K562 (cell line): ENCODE data around the gene RALGPS1.

Source experiments
- EZH2 ChIP-seq: IDR thresholded peaks from 2 replicates; pipeline ENCODE4 v1.6.1; 2012; ENCODE audit warnings: low read depth, mild to moderate bottlenecking, inconsistent platforms, low read length, borderline replicate concordance
- JUN ChIP-seq, 2 experiments: sonication (generic) in 1 of 2; formaldehyde crosslinking in 1 of 2; IDR thresholded peaks; 2 replicates each; pipeline versions ENCODE4 v1.6.1 to v1.8.0; 2012 to 2022; ENCODE audit warnings: borderline replicate concordance in 2 of 2, mild to moderate bottlenecking in 2 of 2, improper control_type of control experiment in 1 of 2, low read depth in 1 of 2, low read length in 1 of 2, missing genetic modification reagents in 1 of 2
- MAZ ChIP-seq, 2 experiments: fragments of 450-650 bp in 1 of 2; sonication (generic) in 1 of 2; formaldehyde crosslinking; IDR thresholded peaks in 1 of 2; conservative IDR thresholded peaks in 1 of 2; 2 replicates each; pipeline versions ENCODE4 v1.4.0 to v1.5.0; 2020; ENCODE audit warnings: mild to moderate bottlenecking in 1 of 2, missing genetic modification reagents in 1 of 2
- PRPF4 ChIP-seq: fragments of 200-400 bp; formaldehyde crosslinking; IDR thresholded peaks from one replicate; pipeline ENCODE4 v1.6.1; 2017; ENCODE audit warnings: low read length, low read depth, mild to moderate bottlenecking; ENCODE audit not compliant: insufficient read depth, poor library complexity, severe bottlenecking
- TAF15 ChIP-seq: fragments of 200-400 bp; formaldehyde crosslinking; IDR thresholded peaks from 2 replicates; pipeline ENCODE4 v1.6.1; 2017; ENCODE audit warnings: mild to moderate bottlenecking, low read depth, low read length, moderate library complexity
- TEAD1 ChIP-seq, 2 experiments: fragments of 450-650 bp in 1 of 2; sonication (generic) in 1 of 2; formaldehyde crosslinking; IDR thresholded peaks; 2 replicates each; pipeline versions ENCODE4 v1.4.0 to v1.8.0; 2020 to 2022; ENCODE audit warnings: mild to moderate bottlenecking in 2 of 2, missing genetic modification reagents in 1 of 2
- ZNF232 ChIP-seq: sonication (generic); formaldehyde crosslinking; IDR thresholded peaks from 2 replicates; pipeline ENCODE4 v1.8.0; 2022; ENCODE audit warnings: mild to moderate bottlenecking, missing genetic modification reagents
- TF ChIP-seq, protein P1 (sequence below): fragments of 450-650 bp; IDR thresholded peaks from 2 replicates; pipeline ENCODE4 v1.6.1; 2016; ENCODE audit warnings: low read depth

DNA sequence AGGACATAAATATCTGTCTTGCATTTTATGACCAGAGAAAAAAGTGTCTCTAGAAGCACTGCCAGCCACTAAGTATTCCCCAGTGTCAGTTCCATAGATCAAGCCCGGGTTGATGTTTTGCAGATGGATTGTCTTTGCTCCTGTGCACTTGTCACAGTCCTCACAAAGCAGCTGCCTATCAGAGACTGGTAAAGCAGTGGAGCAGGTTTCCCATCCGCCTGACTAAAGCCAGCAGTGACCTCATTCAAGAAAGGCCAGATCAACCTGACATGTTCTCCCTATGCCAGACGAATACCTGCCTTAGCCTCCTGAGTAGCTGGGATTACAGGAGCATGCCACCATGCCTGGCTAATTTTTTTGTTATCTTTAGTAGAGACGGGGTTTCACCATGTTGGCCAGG is 323.2 kb downstream of the RALGPS1 start:
- TF ChIP-seq PRPF4 = no peak
- TF ChIP-seq JUN (IDR thresholded peaks at IDR 0.05; ENCODE audit: borderline replicate concordance, low read depth, low read length) = no peak
- no peak for TF ChIP-seq JUN (CRISPR knock-in tag; IDR thresholded peaks at IDR 0.05; ENCODE audit: borderline replicate concordance)
- no peak for TF ChIP-seq EZH2
- TF ChIP-seq TEAD1 (CRISPR knock-in tag; IDR thresholded peaks at IDR 0.05) = no peak
- TF ChIP-seq, protein P1, sequence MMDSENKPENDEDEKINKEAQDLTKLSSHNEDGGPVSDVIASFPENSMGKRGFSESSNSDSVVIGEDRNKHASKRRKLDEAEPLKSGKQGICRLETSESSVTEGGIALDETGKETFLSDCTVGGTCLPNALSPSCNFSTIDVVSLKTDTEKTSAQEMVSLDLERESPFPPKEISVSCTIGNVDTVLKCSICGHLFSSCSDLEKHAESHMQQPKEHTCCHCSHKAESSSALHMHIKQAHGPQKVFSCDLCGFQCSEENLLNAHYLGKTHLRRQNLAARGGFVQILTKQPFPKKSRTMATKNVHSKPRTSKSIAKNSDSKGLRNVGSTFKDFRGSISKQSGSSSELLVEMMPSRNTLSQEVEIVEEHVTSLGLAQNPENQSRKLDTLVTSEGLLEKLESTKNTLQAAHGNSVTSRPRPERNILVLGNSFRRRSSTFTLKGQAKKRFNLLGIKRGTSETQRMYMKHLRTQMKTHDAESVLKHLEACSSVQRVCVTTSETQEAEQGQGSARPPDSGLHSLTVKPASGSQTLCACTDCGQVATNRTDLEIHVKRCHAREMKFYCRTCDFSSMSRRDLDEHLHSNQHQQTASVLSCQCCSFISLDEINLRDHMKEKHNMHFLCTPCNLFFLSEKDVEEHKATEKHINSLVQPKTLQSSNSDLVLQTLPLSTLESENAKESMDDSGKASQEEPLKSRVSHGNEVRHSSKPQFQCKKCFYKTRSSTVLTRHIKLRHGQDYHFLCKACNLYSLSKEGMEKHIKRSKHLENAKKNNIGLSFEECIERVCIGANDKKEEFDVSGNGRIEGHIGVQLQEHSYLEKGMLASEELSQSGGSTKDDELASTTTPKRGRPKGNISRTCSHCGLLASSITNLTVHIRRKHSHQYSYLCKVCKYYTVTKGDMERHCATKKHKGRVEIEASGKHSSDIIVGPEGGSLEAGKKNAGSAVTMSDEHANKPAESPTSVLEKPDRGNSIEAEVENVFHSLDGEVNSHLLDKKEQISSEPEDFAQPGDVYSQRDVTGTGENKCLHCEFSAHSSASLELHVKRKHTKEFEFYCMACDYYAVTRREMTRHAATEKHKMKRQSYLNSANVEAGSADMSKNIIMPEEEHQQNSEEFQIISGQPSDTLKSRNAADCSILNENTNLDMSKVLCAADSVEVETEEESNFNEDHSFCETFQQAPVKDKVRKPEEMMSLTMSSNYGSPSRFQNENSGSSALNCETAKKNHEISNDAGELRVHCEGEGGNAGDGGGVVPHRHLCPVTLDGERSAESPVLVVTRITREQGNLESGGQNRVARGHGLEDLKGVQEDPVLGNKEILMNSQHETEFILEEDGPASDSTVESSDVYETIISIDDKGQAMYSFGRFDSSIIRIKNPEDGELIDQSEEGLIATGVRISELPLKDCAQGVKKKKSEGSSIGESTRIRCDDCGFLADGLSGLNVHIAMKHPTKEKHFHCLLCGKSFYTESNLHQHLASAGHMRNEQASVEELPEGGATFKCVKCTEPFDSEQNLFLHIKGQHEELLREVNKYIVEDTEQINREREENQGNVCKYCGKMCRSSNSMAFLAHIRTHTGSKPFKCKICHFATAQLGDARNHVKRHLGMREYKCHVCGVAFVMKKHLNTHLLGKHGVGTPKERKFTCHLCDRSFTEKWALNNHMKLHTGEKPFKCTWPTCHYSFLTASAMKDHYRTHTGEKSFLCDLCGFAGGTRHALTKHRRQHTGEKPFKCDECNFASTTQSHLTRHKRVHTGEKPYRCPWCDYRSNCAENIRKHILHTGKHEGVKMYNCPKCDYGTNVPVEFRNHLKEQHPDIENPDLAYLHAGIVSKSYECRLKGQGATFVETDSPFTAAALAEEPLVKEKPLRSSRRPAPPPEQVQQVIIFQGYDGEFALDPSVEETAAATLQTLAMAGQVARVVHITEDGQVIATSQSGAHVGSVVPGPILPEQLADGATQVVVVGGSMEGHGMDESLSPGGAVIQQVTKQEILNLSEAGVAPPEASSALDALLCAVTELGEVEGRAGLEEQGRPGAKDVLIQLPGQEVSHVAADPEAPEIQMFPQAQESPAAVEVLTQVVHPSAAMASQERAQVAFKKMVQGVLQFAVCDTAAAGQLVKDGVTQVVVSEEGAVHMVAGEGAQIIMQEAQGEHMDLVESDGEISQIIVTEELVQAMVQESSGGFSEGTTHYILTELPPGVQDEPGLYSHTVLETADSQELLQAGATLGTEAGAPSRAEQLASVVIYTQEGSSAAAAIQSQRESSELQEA = no peak
- TF ChIP-seq MAZ (CRISPR knock-in tag; conservative IDR thresholded peaks at IDR 0.05 in 1 of 2, IDR thresholded peaks at IDR 0.05 in 1 of 2) = no peak
- no peak for TF ChIP-seq TAF15
- TF ChIP-seq ZNF232 (CRISPR knock-in tag) = no peak
